ENCODE measurements around the gene TCIRG1.
"Not testable (repeated sequence)": the region's sequence is repeated elsewhere in the genome, so short reads cannot be mapped to it uniquely, and the experiment has no call there.

The TCIRG1 gene

GRCh38 chr11:68038718-68039525, at the start of gene TCIRG1:
TSS of gene TCIRG1 (plus strand) at chr11:68039025. CDS start at chr11:68041272, 2,247 bp downstream.
- peak; percentile 56 for DNase-seq

GRCh38 chr11:67990546-67991346, 48.1 kb upstream of the TCIRG1 start:
- DNase-seq, result not testable (repeated sequence)

GRCh38 chr11:67991347-67992121, 47.3 kb upstream of the TCIRG1 start:
- not testable (repeated sequence) for DNase-seq

- DNase-seq, result peak; percentile 36
Observed at GRCh38 chr11:67993821-67994220, 45.0 kb upstream of the TCIRG1 start.

GRCh38 chr11:67994387-67994786, 44.4 kb upstream of the TCIRG1 start:
- not testable (repeated sequence) for DNase-seq

- DNase-seq, result not testable (repeated sequence)
Observed at GRCh38 chr11:67995129-67995528, 43.7 kb upstream of the TCIRG1 start.

GRCh38 chr11:67995579-67995978, 43.2 kb upstream of the TCIRG1 start:
- not testable (repeated sequence) for DNase-seq

GRCh38 chr11:67996051-67996450, 42.8 kb upstream of the TCIRG1 start:
- DNase-seq, result no peak

- DNase-seq, result peak; percentile 36
Observed at GRCh38 chr11:67996622-67997474, 42.0 kb upstream of the TCIRG1 start.

- no peak for DNase-seq
Observed at GRCh38 chr11:67997475-67997921, 41.3 kb upstream of the TCIRG1 start.

- DNase-seq, result no peak
Observed at GRCh38 chr11:67998150-67999045, 40.4 kb upstream of the TCIRG1 start.

- DNase-seq, result no peak
Observed at GRCh38 chr11:67999201-67999629, 39.6 kb upstream of the TCIRG1 start.

GRCh38 chr11:67999704-68000103, 39.1 kb upstream of the TCIRG1 start:
- DNase-seq, result no peak

- DNase-seq, result no peak
Observed at GRCh38 chr11:68002575-68002937, 36.3 kb upstream of the TCIRG1 start.

- DNase-seq, result peak; percentile 67
Observed at GRCh38 chr11:68002938-68003845, 35.6 kb upstream of the TCIRG1 start.

- DNase-seq, result peak; percentile 82
Observed at GRCh38 chr11:68003846-68004550, 34.8 kb upstream of the TCIRG1 start, which contains the start of gene UNC93B1. TSS of gene UNC93B1 (minus strand) at chr11:68004097. CDS start at chr11:68004043, 54 bp downstream.

- DNase-seq, result no peak
Observed at GRCh38 chr11:68004551-68005335, 34.1 kb upstream of the TCIRG1 start.

- DNase-seq, result no peak
Observed at GRCh38 chr11:68006606-68007166, 32.1 kb upstream of the TCIRG1 start.
